HG03575 (cell line): Measurements from ENCODE around the gene SLC22A1.

ENCODE experiments used
- ATAC-seq: cut with Tn5 transposase; IDR thresholded peaks from one replicate; pipeline ENCODE4 v1.9.1; 2021; ENCODE audit not compliant: unreplicated experiment, insufficient number of reproducible peaks, low FRiP score; ENCODE audit errors: extremely low read depth

The SLC22A1 gene

GRCh38 chr6:160197662-160198061 lies 76.0 kb downstream of the SLC22A1 start:
- no peak for ATAC-seq

- peak; percentile 60 for ATAC-seq
Observed at GRCh38 chr6:160198606-160199211, 77.1 kb downstream of the SLC22A1 start.

DNA sequence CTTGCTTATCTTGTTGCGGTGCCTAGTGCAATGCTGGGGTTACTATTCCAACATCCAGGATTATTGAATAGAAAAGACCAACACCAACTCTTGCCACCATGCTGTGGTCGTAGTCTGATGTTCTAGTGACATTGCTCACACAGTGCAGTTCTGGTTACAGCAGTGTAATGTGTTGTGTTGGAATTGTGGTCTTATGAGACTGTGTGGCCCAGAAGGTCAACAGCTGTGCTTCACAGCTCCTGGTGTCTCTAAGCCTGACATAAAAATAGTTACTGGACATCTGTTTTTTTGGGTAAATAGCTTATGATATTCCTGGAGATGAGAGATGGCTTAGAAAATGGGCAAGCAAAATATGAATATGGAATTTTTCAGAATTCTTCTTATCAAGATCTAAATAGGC lies 79.4 kb downstream of the SLC22A1 start:
- no peak for ATAC-seq

DNA sequence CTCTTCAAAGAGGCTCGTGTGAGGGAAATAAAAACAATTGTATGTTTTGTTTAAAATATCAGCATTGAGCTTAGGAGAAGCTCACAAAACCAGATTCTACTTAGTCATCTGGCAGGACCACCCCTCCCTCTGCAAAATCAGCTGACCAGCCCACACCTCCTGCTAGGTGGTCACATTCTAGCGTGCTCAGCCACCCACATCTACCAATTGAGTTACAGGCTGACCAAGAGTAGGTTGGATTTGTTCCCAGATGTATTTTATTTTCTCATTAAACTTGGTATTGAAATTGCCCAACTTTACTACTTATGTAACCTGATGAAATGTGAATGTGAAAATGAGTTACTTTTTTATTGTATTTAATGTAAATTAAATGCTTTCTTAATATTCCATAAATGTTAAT lies 80.8 kb downstream of the SLC22A1 start:
- ATAC-seq = no peak

GRCh38 chr6:160203076-160203475 lies 81.5 kb downstream of the SLC22A1 start:
- no peak for ATAC-seq

- ATAC-seq = no peak
Observed at GRCh38 chr6:160203522-160203921, 81.9 kb downstream of the SLC22A1 start.

GRCh38 chr6:160203953-160204352 lies 82.3 kb downstream of the SLC22A1 start:
- ATAC-seq = no peak

- ATAC-seq = no peak
Observed at GRCh38 chr6:160204710-160205109, 83.1 kb downstream of the SLC22A1 start.

DNA sequence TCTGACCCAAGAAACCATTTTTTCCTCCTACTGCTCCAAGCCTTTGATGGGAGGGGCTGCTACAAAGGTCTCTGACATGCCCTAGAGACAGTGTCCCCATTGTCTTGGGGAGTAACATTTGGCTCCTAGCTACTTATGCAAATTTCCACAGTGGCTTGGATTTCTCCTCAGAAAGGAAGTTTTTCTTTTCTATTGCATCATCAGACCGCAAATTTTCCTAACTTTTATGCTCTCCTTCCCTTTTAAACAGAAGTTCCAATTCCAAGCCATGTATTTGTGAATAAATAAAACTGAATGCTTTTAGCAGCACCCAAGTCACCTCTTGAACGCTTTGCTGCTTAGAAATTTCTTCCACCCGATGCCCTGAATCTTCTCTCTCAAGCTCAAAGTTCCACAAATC lies 86.0 kb downstream of the SLC22A1 start:
- no peak for ATAC-seq
